Measurements from ENCODE around the gene ARMC7.
"Not testable (repeated sequence)": the region's sequence is repeated elsewhere in the genome, so short reads cannot be mapped to it uniquely, and the experiment has no call there.

The ARMC7 gene

GRCh38 chr17:75130059-75130631, 20.4 kb downstream of the ARMC7 start:
- no peak for DNase-seq (ENCODE audit: low read depth in 2 of 2)

GRCh38 chr17:75130632-75131277, 21.0 kb downstream of the ARMC7 start:
- DNase-seq (ENCODE audit: low read depth in 2 of 2), result peak in 1 of 2 donors; percentile 30

- DNase-seq (ENCODE audit: low read depth in 2 of 2), result peak in 1 of 2 donors; percentile 49
Observed at GRCh38 chr17:75131278-75132017, 21.7 kb downstream of the ARMC7 start, which contains the start of gene NT5C. Gene NT5C (minus strand): TSS chr17:75131742. CDS start chr17:75131707, 35 bp downstream.

- not testable (repeated sequence) for DNase-seq (ENCODE audit: low read depth in 2 of 2)
Observed at GRCh38 chr17:75132018-75133000, 22.5 kb downstream of the ARMC7 start.

GRCh38 chr17:75133001-75133400, 23.2 kb downstream of the ARMC7 start:
- no peak for DNase-seq (ENCODE audit: low read depth in 2 of 2)

- DNase-seq (ENCODE audit: low read depth in 2 of 2), result not testable (repeated sequence)
Observed at GRCh38 chr17:75133607-75134347, 24.0 kb downstream of the ARMC7 start.

- DNase-seq (ENCODE audit: low read depth in 2 of 2), result no peak
Observed at GRCh38 chr17:75135452-75135851, 25.7 kb downstream of the ARMC7 start.

GRCh38 chr17:75135946-75136345, 26.2 kb downstream of the ARMC7 start:
- no peak for DNase-seq (ENCODE audit: low read depth in 2 of 2)

- DNase-seq (ENCODE audit: low read depth in 2 of 2), result not testable (repeated sequence)
Observed at GRCh38 chr17:75137762-75138161, 28.0 kb downstream of the ARMC7 start.

GRCh38 chr17:75138519-75138918, 28.8 kb downstream of the ARMC7 start:
- DNase-seq (ENCODE audit: low read depth in 2 of 2), result no peak

GRCh38 chr17:75142236-75142971, 32.6 kb downstream of the ARMC7 start:
- no peak for DNase-seq (ENCODE audit: low read depth in 2 of 2)

GRCh38 chr17:75144816-75145512, 35.2 kb downstream of the ARMC7 start:
- DNase-seq (ENCODE audit: low read depth in 2 of 2), result no peak

- DNase-seq (ENCODE audit: low read depth in 2 of 2), result no peak
Observed at GRCh38 chr17:75146592-75146991, 36.8 kb downstream of the ARMC7 start.

GRCh38 chr17:75147878-75148546, 38.2 kb downstream of the ARMC7 start:
- DNase-seq (ENCODE audit: low read depth in 2 of 2), result no peak

- DNase-seq (ENCODE audit: low read depth in 2 of 2), result no peak
Observed at GRCh38 chr17:75151930-75152329, 42.2 kb downstream of the ARMC7 start.

- DNase-seq (ENCODE audit: low read depth in 2 of 2), result no peak
Observed at GRCh38 chr17:75152523-75152921, 42.8 kb downstream of the ARMC7 start.

- DNase-seq (ENCODE audit: low read depth in 2 of 2), result no peak
Observed at GRCh38 chr17:75152922-75153779, 43.4 kb downstream of the ARMC7 start.

GRCh38 chr17:75153780-75154194, 44.0 kb downstream of the ARMC7 start:
- peak in 1 of 2 donors; percentile 4 for DNase-seq (ENCODE audit: low read depth in 2 of 2)

Measured in stimulated activated CD4-positive, alpha-beta T cell treated with anti-CD3 and anti-CD28 coated beads, Interleukin-1b, Interleukin-23, amount 100 ng/mL, for 1 hour (primary cell).